GM10266 (cell line): ENCODE measurements around the gene TUBA4B.
"Not testable (repeated sequence)": the region's sequence is repeated elsewhere in the genome, so short reads cannot be mapped to it uniquely, and the experiment has no call there.

Source experiments
- DNase-seq: peaks from one replicate; pipeline ENCODE4 v3.0.0; 2012; ENCODE audit errors: extremely low spot score
- CTCF ChIP-seq: IDR thresholded peaks from 2 replicates; pipeline ENCODE4 v1.5.1; 2012; ENCODE audit warnings: mild to moderate bottlenecking, low read depth; ENCODE audit not compliant: control insufficient read depth, insufficient read depth; ENCODE audit errors: missing control alignments

Gene TUBA4B

DNA sequence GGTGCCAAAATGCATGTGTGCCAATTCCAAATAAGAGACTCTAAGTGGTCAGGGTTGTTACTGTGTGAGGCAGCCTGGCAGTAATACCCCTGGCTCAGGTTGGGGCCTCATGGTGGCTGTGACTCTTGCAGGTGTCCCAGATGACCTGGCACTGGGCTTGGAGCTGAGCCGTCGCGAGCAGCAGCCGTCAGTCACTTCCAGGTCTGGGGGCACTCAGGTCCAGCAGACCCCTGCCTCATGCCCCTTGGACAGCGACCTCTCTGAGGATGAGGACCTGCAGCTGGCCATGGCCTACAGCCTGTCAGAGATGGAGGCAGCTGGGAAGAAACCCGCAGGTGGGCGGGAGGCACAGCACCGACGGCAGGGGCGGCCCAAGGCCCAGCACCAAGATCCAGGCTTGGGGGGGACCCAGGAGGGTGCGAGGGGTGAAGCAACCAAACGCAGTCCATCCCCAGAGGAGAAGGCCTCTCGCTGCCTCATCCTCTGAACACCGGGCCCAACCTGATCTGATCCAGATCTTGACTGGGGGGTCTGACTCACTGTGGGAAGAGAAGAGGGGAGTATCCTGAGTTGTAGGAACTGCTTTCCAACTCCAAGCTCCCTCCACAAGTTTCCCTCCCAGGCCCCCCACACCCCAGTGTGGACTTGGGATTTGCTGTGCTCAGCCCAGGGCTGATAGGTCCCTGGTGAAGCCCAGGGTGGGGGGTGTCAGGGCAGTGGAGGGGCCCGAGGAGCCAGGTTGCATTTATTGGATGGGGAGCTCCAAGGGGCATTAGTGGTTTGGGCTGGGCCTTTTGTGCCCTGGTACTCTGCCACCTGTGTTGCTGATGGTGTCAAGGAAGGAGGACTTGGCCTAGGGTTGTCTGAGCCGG is 31.7 kb downstream of the TUBA4B start:
- TF ChIP-seq CTCF = no peak
- no peak for DNase-seq

DNA sequence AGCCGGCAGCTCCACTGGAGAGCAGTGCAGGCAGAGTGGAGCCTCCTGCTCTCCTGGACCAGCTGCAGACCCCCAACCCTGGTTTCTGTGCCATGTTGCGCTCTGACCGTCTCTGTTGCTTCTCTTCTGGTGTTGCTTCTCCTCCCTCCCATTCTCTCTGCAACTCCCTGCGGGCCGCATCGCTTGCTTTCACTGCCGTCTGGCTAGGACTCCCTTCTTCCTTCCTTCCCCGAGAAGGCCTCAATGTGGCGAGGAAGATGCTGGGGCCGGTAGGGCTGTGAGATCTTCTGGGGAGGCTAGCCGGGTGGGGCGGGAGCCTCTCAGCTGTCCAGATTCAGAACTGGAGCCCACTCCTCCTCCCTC is 32.3 kb downstream of the TUBA4B start:
- TF ChIP-seq CTCF = no peak
- no peak for DNase-seq

DNA sequence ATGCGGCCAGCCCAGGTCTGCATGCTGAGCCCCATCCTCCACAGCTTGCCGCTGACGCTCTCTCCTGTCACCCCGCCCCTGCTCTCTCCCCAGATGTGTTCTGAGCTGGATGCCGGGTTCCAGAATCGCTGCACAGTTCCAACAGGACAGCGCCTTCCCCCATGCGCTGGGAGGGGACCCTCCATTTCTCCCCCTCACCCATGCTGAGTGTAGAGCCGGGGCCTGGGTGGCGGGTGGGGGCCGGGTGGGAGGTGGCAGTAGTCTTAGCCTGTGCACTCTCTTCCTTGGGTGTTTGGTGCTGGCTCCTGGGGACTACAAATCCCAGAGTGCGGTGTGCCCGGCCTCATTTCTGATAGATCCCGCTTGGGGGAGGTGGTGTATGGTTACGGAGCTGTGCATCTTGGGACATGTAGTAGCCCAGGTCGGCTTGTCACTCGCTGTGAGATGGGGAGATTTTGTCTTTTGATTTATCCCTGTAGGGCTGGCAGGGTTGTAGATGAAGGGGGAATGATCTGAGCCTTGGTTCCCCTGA is 32.9 kb downstream of the TUBA4B start:
- TF ChIP-seq CTCF = no peak
- DNase-seq = no peak

- no peak for DNase-seq
- no peak for TF ChIP-seq CTCF
Measured at GRCh38 chr2:219286436-219287115, 33.5 kb downstream of the TUBA4B start.

DNA sequence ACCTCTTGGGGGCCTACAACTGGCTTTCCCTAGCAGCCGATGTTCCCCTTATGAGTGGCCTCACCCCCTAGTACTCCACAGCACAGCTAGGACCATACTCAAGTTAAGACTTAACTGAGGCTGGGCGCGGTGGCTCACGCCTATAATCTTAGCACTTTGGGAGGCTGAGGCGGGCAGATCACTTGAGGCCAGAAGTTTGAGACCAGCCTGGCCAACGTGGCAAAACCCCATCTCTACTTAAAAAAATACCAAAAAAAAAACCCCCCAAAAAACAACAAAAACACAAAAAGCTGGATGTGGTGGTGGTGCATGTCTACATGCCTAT is 34.0 kb downstream of the TUBA4B start:
- not testable (repeated sequence) for DNase-seq

- DNase-seq = no peak
- TF ChIP-seq CTCF = no peak
Measured at GRCh38 chr2:219287580-219288265, 34.7 kb downstream of the TUBA4B start.

- no peak for DNase-seq
- TF ChIP-seq CTCF = no peak
Measured at GRCh38 chr2:219289195-219289536, 36.1 kb downstream of the TUBA4B start.
